NCI-H1930 (cell line): Measurements from ENCODE around the gene RASGEF1B.
A peak's percentile ranks its signal among the peaks of the same experiment; 100 is the strongest.
"Not testable (repeated sequence)": the region's sequence is repeated elsewhere in the genome, so short reads cannot be mapped to it uniquely, and the experiment has no call there.

ENCODE experiments used
- DNase-seq, 2 experiments: peaks; one replicate each; lab custom pipeline; 2025; lab: John Stamatoyannopoulos, UW

RASGEF1B gene

DNA sequence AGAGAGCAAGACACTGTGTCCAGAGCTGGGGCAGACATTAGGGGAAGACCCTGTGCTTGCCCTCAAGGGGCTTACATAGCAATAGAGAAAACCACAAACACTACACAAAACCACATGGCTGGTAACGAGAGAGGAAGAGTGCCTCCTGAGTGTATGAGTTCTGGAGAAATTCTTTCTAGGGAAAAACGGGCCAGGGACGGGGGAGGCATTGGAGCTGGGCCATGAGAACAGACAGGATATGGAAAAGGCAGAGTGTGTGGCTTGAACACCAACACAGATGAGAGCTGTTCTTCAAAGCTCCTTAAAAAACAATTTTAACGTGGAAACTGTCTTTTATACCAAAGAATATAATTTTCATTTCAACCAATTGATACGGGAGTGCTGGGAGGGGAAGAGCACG is 42.7 kb downstream of the RASGEF1B start:
- DNase-seq: no peak

DNA sequence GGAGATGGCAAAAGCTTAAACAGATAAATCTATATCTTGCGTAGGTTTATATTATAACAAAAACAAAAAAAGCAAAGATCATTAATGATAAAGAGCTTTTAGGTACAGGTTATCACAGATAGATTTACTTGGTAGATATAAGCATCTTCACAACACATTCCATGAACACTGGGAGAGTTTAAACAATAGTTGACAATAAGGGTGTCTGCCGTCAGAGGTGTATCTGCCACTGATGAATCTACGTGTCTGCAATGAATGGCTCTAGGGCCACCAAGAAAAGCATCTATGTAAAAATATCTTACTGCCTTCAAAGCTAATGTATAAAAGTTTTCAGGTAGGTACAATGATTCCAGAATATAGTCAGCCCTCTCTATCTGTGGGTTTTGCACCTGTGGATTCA is 43.7 kb downstream of the RASGEF1B start:
- no peak for DNase-seq

DNA sequence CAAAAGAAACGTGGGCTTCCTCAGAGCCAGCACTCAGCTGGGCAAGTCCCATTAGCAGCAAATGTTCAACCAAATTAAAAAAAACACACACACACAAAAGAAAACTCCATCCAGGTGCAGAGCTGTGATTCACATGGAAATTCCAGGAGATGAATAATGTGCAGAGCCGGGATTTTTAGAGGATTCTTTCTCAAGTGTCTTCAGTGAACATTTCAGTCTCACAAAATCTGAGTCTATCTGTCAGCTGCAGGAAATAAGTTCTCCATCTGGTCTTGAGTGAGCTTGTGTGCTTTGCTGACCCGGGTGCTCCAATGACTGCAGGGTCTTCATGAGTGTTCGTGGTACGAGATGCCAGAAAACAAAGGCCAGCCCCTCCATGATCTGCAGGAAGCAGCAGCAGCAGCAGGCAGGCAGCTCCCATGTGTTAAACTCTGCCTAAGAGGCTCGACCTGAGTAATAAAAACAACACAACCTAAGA is 44.3 kb downstream of the RASGEF1B start:
- no peak for DNase-seq

GRCh38 chr4:81426770-81427289 is 44.9 kb downstream of the RASGEF1B start:
- no peak for DNase-seq

- DNase-seq: peak in 1 of 2 experiments; percentile 18
Measured at GRCh38 chr4:81424816-81425755, 46.6 kb downstream of the RASGEF1B start.

DNA sequence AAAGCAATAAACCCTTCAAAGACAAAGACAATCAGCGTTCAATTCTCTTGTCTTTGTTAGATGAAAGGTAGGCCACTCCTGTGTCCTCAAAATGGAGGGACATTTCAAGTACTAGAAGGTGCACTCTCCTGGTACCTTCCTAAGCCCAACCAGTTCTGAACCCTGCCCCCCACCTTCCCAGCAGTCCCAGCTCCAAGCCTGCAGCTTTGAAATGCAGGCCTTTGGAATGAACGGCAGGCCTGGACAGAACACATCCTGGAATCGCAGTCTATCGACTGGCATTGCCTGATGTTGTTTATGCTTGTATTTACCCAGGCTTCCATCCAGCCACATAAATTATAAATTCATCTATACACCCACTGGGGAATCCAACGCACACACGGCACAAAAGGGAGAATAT is 47.4 kb downstream of the RASGEF1B start:
- DNase-seq: peak in 1 of 2 experiments; percentile 19

- no peak for DNase-seq
Measured at GRCh38 chr4:81422595-81422994, 49.1 kb downstream of the RASGEF1B start.

- DNase-seq: peak; percentile 12 to 43
Measured at GRCh38 chr4:81421346-81422218, 50.1 kb downstream of the RASGEF1B start.

DNA sequence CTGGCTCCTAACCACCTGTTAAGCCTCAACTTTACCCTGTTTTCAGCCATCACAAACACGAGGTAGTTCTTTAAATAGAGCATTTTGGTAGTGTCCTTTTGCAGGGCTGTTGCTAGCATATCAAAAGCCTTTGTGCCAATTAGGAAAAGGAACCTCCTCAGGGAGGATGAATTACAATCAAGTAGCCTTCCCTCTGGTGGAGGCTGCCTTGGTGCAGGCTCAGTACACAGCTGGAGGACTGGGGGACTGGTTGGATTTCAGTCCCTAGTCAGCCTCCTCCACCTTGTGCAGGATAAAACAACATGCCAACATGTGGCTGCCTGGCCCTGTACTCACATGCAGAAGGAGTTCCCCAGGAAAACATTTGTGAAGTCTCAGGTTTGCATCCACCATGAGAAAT is 53.1 kb downstream of the RASGEF1B start:
- no peak for DNase-seq

- no peak for DNase-seq
Measured at GRCh38 chr4:81412946-81413495, 58.7 kb downstream of the RASGEF1B start.

DNA sequence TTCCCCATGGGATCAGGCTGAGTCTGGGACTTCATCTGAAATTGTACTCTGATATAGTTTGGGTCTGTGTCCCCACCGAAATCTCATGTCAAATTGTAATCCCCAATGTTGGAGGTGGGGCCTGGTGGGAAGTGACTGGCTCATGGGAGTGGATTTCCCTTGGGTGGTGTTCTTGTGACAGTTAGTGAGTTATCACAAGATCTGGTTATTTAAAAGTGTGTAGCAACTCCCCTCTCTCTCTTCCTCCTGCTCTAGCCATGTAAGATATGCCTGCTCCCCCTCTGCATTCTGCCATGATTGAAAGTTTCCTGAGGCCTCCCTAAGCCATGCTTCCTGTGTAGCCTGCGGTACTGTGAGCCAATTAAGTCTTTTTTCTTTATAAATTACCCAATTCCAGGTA is 61.0 kb downstream of the RASGEF1B start:
- no peak for DNase-seq

GRCh38 chr4:81409836-81410235 is 61.9 kb downstream of the RASGEF1B start:
- DNase-seq: no peak

DNA sequence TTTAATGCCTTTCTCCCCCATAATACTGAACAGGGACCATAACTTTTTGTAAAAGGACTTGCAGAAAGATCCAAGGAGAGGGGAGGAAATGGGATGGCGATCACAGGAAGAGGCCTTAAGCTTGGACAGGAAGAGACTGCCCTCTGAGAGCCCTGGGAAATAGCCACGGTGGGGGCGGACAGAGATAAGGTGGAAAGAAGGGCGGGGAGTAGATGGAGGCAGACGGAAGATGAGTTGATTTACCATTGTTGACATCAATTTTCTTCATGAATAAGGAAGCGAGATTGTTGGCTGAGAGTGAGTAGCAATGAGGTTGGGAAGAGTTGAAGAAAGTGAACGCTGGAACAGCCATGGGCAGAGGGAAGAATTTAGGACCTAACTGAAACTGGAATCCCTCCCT is 63.4 kb downstream of the RASGEF1B start:
- no peak for DNase-seq

GRCh38 chr4:81407726-81408125 is 64.0 kb downstream of the RASGEF1B start:
- no peak for DNase-seq

DNA sequence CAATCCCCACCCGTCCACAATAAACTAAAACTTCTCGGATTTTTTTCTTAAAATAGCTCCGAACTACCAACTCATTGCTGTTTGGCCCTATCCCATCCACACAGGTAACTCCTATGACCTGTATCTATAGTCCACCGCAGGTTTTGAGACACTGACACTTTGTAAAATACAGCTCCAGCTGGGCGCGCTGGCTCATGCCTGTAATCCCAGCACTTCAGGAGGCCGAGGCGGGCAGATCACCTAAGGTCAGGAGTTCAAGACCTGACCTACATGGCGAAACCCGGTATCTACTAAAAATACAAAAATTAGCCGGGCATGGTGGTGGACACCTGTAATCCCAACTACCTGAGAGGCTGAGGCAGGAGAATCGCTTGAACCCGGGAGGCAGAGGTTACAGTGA is 65.2 kb downstream of the RASGEF1B start:
- DNase-seq: not testable (repeated sequence)

- DNase-seq: peak; percentile 73 to 78
Measured at GRCh38 chr4:81405900-81406401, 65.8 kb downstream of the RASGEF1B start.

DNA sequence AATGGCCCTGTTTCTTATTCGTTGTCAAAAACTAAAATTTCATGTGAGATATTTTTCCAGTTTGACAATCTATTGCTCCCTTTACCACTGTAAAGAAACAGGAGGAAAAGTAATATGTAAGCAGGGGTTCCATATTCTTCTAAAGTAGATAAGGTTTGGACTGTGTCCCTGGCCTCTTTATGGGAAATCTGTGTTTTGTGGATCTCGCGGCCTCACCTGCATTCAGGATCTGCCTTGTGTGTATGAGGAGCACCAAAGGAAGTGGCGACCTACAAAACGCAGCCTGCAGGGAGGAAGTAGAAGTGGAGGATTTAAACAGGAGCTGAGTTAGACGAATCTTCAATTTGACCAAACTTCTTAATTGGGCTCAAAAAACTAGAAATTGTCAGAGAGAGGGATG is 67.0 kb downstream of the RASGEF1B start:
- no peak for DNase-seq

- DNase-seq: no peak
Measured at GRCh38 chr4:81404294-81404693, 67.4 kb downstream of the RASGEF1B start.

GRCh38 chr4:81399306-81400086 is 72.2 kb downstream of the RASGEF1B start:
- DNase-seq: no peak

DNA sequence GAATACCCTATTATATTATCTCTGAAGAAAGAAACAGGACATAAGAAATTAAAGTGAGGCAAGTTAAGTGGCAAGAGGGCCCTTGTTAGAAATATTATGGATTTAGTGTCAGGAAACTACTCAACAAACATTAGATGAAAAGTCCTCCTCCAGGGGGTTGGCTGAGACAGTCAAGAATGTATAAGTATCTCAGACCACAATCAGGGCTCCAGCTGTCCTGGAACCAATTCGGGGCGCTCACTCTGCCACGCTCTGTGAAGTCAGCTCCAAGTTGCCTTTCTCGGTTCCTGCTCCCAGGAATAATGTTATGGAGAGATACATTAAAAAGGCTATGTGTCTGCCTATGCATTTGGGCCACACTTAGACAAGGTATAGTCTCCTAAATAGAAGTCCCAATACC is 73.3 kb downstream of the RASGEF1B start:
- no peak for DNase-seq

GRCh38 chr4:81397635-81398034 is 74.1 kb downstream of the RASGEF1B start:
- DNase-seq: no peak
